Fibroblast of pulmonary artery (primary cell): ENCODE data around the gene DNASE2.
"Not testable (repeated sequence)": the region's sequence is repeated elsewhere in the genome, so short reads cannot be mapped to it uniquely, and the experiment has no call there.

ENCODE experiments used
- DNase-seq: peaks from one replicate; pipeline ENCODE4 v3.0.0-alpha.2; 2010; ENCODE audit warnings: low read depth
- H3K4me3 ChIP-seq: replicated peaks from 2 replicates; pipeline ENCODE4 v1.5.1; 2011; ENCODE audit warnings: low read depth, mild to moderate bottlenecking, control low read depth, low read length, moderate library complexity
- CTCF ChIP-seq: IDR thresholded peaks from 2 replicates; pipeline ENCODE4 v1.5.1; 2011; ENCODE audit warnings: mild to moderate bottlenecking, control low read depth, low read length, inconsistent platforms; ENCODE audit errors: missing control alignments

Gene DNASE2, protein sequence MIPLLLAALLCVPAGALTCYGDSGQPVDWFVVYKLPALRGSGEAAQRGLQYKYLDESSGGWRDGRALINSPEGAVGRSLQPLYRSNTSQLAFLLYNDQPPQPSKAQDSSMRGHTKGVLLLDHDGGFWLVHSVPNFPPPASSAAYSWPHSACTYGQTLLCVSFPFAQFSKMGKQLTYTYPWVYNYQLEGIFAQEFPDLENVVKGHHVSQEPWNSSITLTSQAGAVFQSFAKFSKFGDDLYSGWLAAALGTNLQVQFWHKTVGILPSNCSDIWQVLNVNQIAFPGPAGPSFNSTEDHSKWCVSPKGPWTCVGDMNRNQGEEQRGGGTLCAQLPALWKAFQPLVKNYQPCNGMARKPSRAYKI

GRCh38 chr19:12881172-12881808 lies at the start of gene DNASE2:
Gene DNASE2 (minus strand): TSS chr19:12881449. CDS start chr19:12881375, 74 bp downstream.
- DNase-seq: peak; percentile 94
- peak within 1 kb of the TSS; percentile 86 for H3K4me3 ChIP-seq
- no peak for TF ChIP-seq CTCF

GRCh38 chr19:12930002-12930645 lies 48.9 kb upstream of the DNASE2 start:
- TF ChIP-seq CTCF: no peak
- H3K4me3 ChIP-seq: no peak overlapping the region
- DNase-seq: no peak

- TF ChIP-seq CTCF: no peak
- DNase-seq: no peak
- H3K4me3 ChIP-seq: no peak overlapping the region
Observed at GRCh38 chr19:12924621-12925310, 43.5 kb upstream of the DNASE2 start.

DNA sequence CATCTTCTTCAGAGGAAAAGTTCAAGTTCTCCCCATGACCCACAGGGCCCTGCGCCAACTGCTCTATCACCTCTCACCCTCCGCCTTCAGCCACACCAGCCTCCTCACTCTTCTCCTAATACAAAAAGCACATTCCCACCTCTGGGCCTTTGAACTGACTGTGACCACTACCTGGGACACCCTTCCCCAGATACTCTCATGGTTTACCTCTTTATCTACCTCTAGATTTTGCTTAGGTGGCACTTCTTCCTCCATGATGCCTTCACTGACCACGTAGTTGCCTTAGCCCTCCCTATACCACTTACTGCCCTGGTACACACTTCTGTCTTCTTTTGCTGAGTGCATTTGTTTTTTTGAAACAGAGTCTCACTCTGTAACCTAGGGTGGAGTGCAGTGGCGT lies 41.7 kb upstream of the DNASE2 start:
- DNase-seq: no peak
- TF ChIP-seq CTCF: no peak
- no peak overlapping the region for H3K4me3 ChIP-seq

- no peak for TF ChIP-seq CTCF
- no peak overlapping the region for H3K4me3 ChIP-seq
- no peak for DNase-seq
Observed at GRCh38 chr19:12921047-12921446, 39.8 kb upstream of the DNASE2 start.

- H3K4me3 ChIP-seq: no peak overlapping the region
Observed at GRCh38 chr19:12918253-12918652, 37.0 kb upstream of the DNASE2 start.

DNA sequence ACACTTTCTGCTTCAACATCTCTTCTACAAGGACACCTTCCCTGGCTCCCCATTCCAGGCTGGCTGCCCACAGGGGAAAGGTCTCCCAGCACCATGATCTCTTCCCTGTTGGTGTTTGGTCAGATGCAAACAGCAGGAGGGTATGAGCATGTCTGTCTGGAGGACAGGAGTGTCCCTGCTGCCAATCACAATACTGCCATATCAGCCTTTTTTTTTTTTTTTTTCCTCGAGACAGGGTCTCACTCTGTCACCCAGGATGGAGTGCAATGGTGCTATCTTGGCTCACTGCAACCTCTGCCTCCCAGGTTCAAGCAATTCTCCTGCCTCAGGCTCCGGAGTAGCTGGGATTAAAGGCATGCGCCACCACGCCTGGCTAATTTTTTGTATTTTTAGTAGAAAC lies 34.6 kb upstream of the DNASE2 start:
- not testable (repeated sequence) for DNase-seq, H3K4me3 ChIP-seq

More at GRCh38 chr19:12918253-12918652, 37.0 kb upstream of the DNASE2 start:
- TF ChIP-seq CTCF: no peak
- no peak for DNase-seq
